Forelimb muscle (tissue), 1 donor: ENCODE results near the gene SLC22A12. TPM values are rescaled to one million over a fixed set of nuclear protein-coding genes. Genes with fewer than 3 reads are reported as not detected.
"Not testable (repeated sequence)": the region's sequence is repeated elsewhere in the genome, so short reads cannot be mapped to it uniquely, and the experiment has no call there.

Source experiments
- DNase-seq: peaks from one replicate; pipeline ENCODE4 v3.0.0-alpha.2; 2013; ENCODE audit warnings: low read depth
- polyA plus RNA-seq: library from polyadenylated mRNA; unstranded; fragments of 120-200 nt; gene quantifications from one replicate; pipeline ENCODE4 v1.2.1, GENCODE V29; 2013; ENCODE audit not compliant: insufficient read length

SLC22A12 gene
- polyA plus RNA-seq, 1 donor, result not detected

DNA sequence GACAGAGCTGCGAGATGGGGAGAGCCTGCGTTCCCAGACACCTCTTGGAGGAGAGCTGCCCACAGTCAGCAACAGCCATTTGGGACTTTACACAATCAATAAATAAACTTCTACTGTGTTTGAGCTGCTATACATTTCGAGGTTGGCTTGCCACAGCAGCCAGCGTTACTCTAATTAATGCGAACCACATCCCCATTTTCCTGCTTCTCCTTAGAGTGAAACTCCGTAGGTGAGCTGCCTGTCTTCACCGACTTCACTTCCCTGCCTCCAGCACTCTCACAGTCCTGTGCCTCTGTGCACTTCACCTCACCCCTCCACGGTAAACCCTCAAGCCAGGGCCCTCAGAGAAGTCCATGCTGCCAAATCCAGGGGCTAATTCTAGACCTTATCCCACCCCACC, 5.9 kb upstream of the SLC22A12 start:
- no peak for DNase-seq

DNA sequence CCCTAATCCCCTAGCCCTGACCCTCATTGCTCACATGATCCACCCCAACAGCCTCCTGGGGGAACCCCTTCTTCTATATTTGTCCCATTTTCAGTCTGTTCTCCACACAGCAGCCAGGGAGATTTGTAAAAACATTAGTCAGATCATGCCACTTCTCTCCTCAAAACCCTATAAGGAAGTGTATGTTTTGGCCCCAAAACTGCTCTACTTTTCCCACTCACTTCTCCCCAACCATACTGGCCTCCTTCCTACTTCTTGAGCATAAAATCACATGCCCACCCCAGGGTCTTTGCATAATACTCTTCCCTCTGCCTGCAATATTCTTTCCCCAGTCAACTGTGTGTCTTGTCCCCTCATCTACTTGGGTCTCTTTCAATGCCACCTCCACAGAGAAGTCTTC, 4.7 kb upstream of the SLC22A12 start:
- no peak for DNase-seq

GRCh38 chr11:64588701-64589100, 2.3 kb upstream of the SLC22A12 start:
- no peak for DNase-seq

GRCh38 chr11:64591257-64592233, 525 bp downstream of the SLC22A12 start:
- DNase-seq, result no peak

DNA sequence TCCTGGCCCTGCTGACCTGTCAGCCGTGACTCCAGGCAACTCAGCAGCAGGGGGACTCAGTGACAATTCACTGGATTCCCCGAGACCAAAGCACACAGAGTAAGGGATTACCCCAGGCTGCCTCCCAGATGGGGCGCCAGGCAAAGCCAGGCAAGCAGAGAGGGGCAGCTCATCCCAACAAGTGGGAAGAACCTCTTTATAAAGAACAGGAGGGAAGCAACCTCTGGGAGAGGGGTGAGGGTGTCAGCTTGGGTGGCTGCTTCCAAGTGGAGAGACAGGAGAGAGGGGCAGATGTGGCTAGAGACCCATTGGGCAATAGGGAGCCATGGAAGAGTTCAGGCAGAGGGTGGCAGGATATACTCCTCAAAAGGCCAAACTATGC, 1.2 kb downstream of the SLC22A12 start:
- DNase-seq, result no peak

GRCh38 chr11:64592656-64593055, 1.6 kb downstream of the SLC22A12 start:
- no peak for DNase-seq

DNA sequence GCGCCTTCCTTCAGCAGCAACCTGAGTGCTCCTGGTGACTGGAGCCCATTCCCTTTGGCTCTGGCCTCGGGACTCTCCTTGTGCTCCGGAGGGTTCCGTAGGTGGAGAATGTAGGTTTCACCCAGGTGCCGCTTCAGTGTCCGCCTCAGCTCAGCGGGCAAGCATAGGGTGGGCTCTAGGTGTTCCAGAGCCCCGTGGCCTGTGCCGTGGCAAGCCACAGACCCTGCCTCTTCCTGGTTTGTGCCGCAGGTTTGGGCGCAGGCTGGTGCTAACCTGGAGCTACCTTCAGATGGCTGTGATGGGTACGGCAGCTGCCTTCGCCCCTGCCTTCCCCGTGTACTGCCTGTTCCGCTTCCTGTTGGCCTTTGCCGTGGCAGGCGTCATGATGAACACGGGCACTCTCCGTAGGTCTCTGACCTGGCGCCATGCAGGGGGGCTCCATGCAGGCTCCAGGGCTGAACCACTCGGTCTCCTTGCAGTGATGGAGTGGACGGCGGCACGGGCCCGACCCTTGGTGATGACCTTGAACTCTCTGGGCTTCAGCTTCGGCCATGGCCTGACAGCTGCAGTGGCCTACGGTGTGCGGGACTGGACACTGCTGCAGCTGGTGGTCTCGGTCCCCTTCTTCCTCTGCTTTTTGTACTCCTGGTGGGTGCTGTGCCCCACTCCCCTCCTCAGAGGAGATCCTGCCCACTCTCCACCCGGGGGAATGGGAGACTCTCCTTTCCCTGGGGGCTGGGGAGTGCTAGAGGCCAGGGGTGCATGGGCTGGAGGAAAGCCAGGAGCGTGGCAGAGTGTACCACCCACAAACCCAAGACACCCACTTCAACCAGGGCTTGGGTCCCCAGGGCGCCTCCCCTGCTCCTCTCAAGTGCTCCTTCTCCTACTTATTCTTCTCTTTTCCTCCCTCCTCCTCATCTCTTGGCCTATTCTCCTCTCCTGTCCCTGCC, 2.4 kb downstream of the SLC22A12 start:
- no peak for DNase-seq

DNA sequence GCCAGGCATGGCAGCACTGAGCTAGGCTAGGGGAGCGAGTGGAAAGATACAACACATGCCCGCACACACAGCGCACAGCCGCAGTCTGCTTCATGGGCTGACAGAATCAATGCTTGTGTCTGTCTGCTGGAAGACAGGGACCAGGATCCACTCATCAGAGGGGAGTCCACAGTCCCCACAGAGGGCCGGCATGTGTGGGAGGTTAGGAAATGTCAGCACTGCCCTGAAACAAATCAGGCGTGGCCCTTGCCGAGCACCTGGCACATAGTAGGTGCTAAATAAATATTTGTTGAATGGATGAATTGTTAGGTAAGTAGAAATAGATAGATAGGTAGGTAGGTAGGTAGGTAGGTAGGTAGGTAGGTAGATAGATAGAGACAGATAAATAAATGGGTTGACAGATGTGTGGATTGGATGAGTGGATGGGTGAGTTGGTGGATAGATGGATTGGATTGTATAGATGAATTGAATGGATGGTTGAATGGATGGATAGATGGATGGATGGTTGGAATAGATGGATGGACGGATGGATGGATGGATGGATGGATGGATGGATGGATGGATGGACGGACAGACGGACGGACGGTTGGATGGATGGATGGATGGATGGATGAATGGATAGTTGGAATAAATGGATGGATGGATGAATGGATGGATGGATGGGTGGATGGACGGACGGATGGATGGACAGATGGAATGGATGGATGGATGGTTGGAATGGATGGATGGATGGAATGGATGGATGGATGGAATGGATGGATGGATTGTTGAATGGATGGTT, 3.3 kb downstream of the SLC22A12 start:
- DNase-seq, result no peak

GRCh38 chr11:64595922-64596321, 4.9 kb downstream of the SLC22A12 start:
- DNase-seq, result not testable (repeated sequence)

GRCh38 chr11:64597671-64598101, 6.7 kb downstream of the SLC22A12 start:
- no peak for DNase-seq

DNA sequence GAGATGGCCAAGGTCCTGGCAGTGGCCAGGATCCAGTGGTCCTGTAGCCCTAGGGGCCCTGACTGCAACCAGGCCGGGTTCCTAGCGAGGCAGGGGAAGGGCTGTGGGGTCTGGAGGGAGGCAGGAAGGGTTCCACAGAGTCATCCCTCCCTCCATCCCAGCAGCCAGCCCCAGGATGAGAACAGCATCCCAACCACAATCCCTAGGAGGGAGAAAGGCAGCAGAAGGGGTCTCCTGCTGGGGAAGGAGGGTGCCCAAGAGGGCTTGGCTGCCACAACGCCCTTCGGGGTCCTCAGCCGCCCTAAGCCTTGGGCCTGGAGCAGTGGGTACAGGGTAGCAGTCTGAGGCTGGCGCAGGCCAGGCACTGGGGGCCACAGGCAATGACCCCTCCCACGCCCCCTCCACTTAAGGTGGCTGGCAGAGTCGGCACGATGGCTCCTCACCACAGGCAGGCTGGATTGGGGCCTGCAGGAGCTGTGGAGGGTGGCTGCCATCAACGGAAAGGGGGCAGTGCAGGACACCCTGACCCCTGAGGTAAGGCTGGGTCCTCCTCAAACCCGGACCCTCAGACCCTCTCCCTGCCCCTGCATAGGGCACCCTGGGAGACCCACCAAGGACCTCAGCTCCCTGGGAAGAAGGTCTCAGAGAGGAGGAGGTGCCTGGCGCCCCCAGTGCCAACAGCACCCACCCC, 7.2 kb downstream of the SLC22A12 start:
- DNase-seq, result no peak

GRCh38 chr11:64598797-64599697, 8.0 kb downstream of the SLC22A12 start:
- no peak for DNase-seq

GRCh38 chr11:64599698-64600211, 8.7 kb downstream of the SLC22A12 start:
- DNase-seq, result no peak

- DNase-seq, result no peak
These were observed 9.4 kb downstream of the SLC22A12 start for GRCh38 chr11:64600281-64600992.

- no peak for DNase-seq
These were observed 10.8 kb downstream of the SLC22A12 start for GRCh38 chr11:64601605-64602465.

- no peak for DNase-seq
These were observed 11.5 kb downstream of the SLC22A12 start for GRCh38 chr11:64602466-64603070.

- no peak for DNase-seq
These were observed 12.5 kb downstream of the SLC22A12 start for GRCh38 chr11:64603411-64604110.
